Right lobe of liver (tissue), 4 donors: ENCODE measurements around the gene CD302.

Experiments used
- CTCF ChIP-seq, 4 donors: fragments of 200-600 bp in 3 of 4; fragments of 450-650 bp in 1 of 4; IDR thresholded peaks; one replicate each; pipeline versions ENCODE4 v1.5.1 to v1.8.0; 2016 to 2022; ENCODE audit warnings: antibody characterized with exemption in 4 of 4, mild to moderate bottlenecking in 2 of 4
- POLR2A ChIP-seq: fragments of 450-650 bp; IDR thresholded peaks from one replicate; pipeline ENCODE4 v1.6.1; 2017; ENCODE audit warnings: antibody characterized with exemption, mild to moderate bottlenecking
- donor health status: DM: no; HTN: no; CAD: no.
- donor health status: DM: no; HTN: no; CAD: no.
- donor health status: DM: no; HTN: yes; CAD: no.

GRCh38 chr2:159788253-159788652, 9.8 kb downstream of the CD302 start:
- TF ChIP-seq CTCF (IDR thresholded peaks at IDR 0.05) = no peak
- TF ChIP-seq POLR2A = no peak
